B cell (primary cell): ENCODE data around the gene ZNF428. TPM values are rescaled to one million over a fixed set of nuclear protein-coding genes. Genes with fewer than 3 reads are reported as not detected.
A peak's percentile ranks its signal among the peaks of the same experiment; 100 is the strongest.

ENCODE experiments used
- ATAC-seq: fragments of 200-7000 bp; cut with Tn5 transposase; one replicate; pipeline ENCODE4 v1.10.0; 2021; ENCODE audit warnings: low read depth, mild to moderate bottlenecking, moderate number of reproducible peaks, moderate library complexity
- CTCF ChIA-PET: fragments of 350-600 bp; sonication (Branson Sonifier 250); formaldehyde crosslinking; loops from one replicate; lab custom pipeline; 2021; ENCODE audit warnings: antibody characterized with exemption, inconsistent platforms; lab: Charles Lee
- POLR2A ChIA-PET: fragments of 350-600 bp; sonication (Branson Sonifier 250); formaldehyde crosslinking; loops from one replicate; lab custom pipeline; 2021; ENCODE audit warnings: antibody characterized with exemption; lab: Charles Lee
- DNase-seq: peaks from one replicate; pipeline ENCODE4 v3.0.0; 2013
- H2AFZ ChIP-seq: 2 replicates; pipeline ENCODE4 v1.6.1; 2012; ENCODE audit warnings: mild to moderate bottlenecking, low read depth, low read length; ENCODE audit not compliant: insufficient read depth, poor library complexity, severe bottlenecking
- H3K27ac ChIP-seq, 2 donors: 1 replicate in 1 of 2; 2 replicates in 1 of 2; pipeline ENCODE4 v1.5.1; 2012 to 2013; ENCODE audit warnings: low read length in 2 of 2, mild to moderate bottlenecking in 2 of 2, moderate library complexity in 1 of 2
- H3K27me3 ChIP-seq, 4 experiments: fragments of 200-600 bp in 1 of 4; sonication (generic) in 1 of 4; replicated peaks in 1 of 4; 1 replicate in 2 of 4; 2 replicates in 2 of 4; pipeline versions ENCODE4 v1.6.1 to v1.7.0; 2013 to 2016; ENCODE audit warnings: low read length in 3 of 4, mild to moderate bottlenecking in 2 of 4, mixed read lengths in 1 of 4, moderate library complexity in 1 of 4; ENCODE audit not compliant: insufficient read depth in 4 of 4, control insufficient read depth in 3 of 4; ENCODE audit errors: control extremely low read depth in 1 of 4
- H3K36me3 ChIP-seq, 2 experiments: replicated peaks in 1 of 2; 1 replicate in 1 of 2; 2 replicates in 1 of 2; pipeline versions ENCODE4 v1.6.1 to v1.7.1; 2013; ENCODE audit warnings: low read length in 1 of 2; ENCODE audit not compliant: insufficient read depth in 2 of 2, control insufficient read depth in 1 of 2; ENCODE audit errors: control extremely low read depth in 1 of 2, extremely low read depth in 1 of 2
- H3K4me1 ChIP-seq, 2 donors: fragments of 200-600 bp in 1 of 2; sonication (generic) in 1 of 2; 1 replicate in 1 of 2; 2 replicates in 1 of 2; pipeline versions ENCODE4 v1.5.1 to v1.6.1; 2013 to 2017; ENCODE audit warnings: low read length in 2 of 2; ENCODE audit not compliant: control insufficient read depth in 2 of 2, insufficient read depth in 2 of 2
- H3K4me2 ChIP-seq: replicated peaks from 2 replicates; pipeline ENCODE3; 2012; ENCODE audit warnings: mild to moderate bottlenecking, low read depth, low read length; ENCODE audit not compliant: poor library complexity, severe bottlenecking
- H3K4me3 ChIP-seq, 5 experiments: fragments of 200-600 bp in 1 of 5; sonication (generic) in 1 of 5; 1 replicate in 3 of 5; 2 replicates in 2 of 5; pipeline versions ENCODE4 v1.5.1 to v1.7.0; 2011 to 2016; ENCODE audit warnings: low read length in 4 of 5, mild to moderate bottlenecking in 4 of 5, low read depth in 2 of 5, control low read depth in 1 of 5, moderate library complexity in 1 of 5; ENCODE audit not compliant: insufficient read depth in 1 of 5; ENCODE audit errors: control extremely low read depth in 1 of 5, extremely low read depth in 1 of 5
- H3K79me2 ChIP-seq: fragments of 200-600 bp; sonication (generic); one replicate; pipeline ENCODE4 v1.6.0; 2016; ENCODE audit warnings: low read length; ENCODE audit not compliant: control insufficient read depth, insufficient read depth
- H3K9ac ChIP-seq: fragments of 200-600 bp; sonication (generic); 2 replicates; pipeline ENCODE4 v1.6.1; 2017; ENCODE audit warnings: mild to moderate bottlenecking, low read length, moderate library complexity
- H3K9me3 ChIP-seq, 3 donors: one replicate each; pipeline versions ENCODE4 v1.6.1 to v1.7.1; 2013; ENCODE audit warnings: low read length in 2 of 3; ENCODE audit not compliant: control insufficient read depth in 2 of 3, insufficient read depth in 1 of 3; ENCODE audit errors: control extremely low read depth in 1 of 3
- H4K20me1 ChIP-seq: 2 replicates; pipeline ENCODE4 v1.6.0; 2012; ENCODE audit warnings: mild to moderate bottlenecking, low read length; ENCODE audit not compliant: insufficient read depth, control insufficient read depth, poor library complexity, severe bottlenecking
- H3K27ac Mint-ChIP-seq: one replicate; pipeline ENCODE4 v1.8.0; 2021; ENCODE audit warnings: mixed read lengths
- H3K27me3 Mint-ChIP-seq: one replicate; pipeline ENCODE4 v1.8.0; 2021; ENCODE audit warnings: mixed read lengths
- H3K4me1 Mint-ChIP-seq: one replicate; pipeline ENCODE4 v1.8.0; 2021; ENCODE audit warnings: mixed read lengths
- H3K4me3 Mint-ChIP-seq: one replicate; pipeline ENCODE4 v1.8.0; 2021; ENCODE audit warnings: mixed read lengths
- H3K9me3 Mint-ChIP-seq: one replicate; pipeline ENCODE4 v1.8.0; 2022; ENCODE audit warnings: mixed read lengths; ENCODE audit not compliant: insufficient read depth
- EZH2 ChIP-seq: IDR thresholded peaks from 2 replicates; pipeline ENCODE4 v1.6.1; 2012; ENCODE audit warnings: borderline replicate concordance, low read depth, mild to moderate bottlenecking, moderate library complexity, low read length; ENCODE audit not compliant: insufficient read depth, poor library complexity, severe bottlenecking
- WGBS: methylation state at CpG from one replicate; pipeline ENCODE4 v1.1.5; 2013; ENCODE audit warnings: missing lambda C conversion rate; ENCODE audit not compliant: insufficient coverage; 5-methylcytosine and 5-hydroxymethylcytosine counted together
- intact Hi-C: fragments of 100-400 bp; cut with micrococcal nuclease; formaldehyde crosslinking; loops from one replicate; pipeline ENCODE4 v1.10.0; 2022
- polyA plus RNA-seq: library from polyadenylated mRNA; depleted of rRNA; stranded (reverse); fragments of >200 nt; gene quantifications from 2 replicates; pipeline ENCODE4 v1.2.3, GENCODE V29; 2012
- total RNA-seq, 2 donors: library from RNA; stranded (reverse); fragments of 120-200 nt in 1 of 2; gene quantifications; 1 replicate in 1 of 2; 2 replicates in 1 of 2; pipeline versions ENCODE4 v1.2.3 to v1.2.4, GENCODE V29; 2013 to 2022
- TF ChIP-seq, protein P1 (sequence below): fragments of 200-600 bp; IDR thresholded peaks from one replicate; pipeline ENCODE4 v1.8.0; 2022; ENCODE audit warnings: antibody characterized with exemption, mild to moderate bottlenecking

Gene ZNF428
- total and polyA plus RNA-seq, 2 donors (not counting 1 experiment from before 2014, with no cell fraction given), result 16.9 to 19.7 TPM

DNA sequence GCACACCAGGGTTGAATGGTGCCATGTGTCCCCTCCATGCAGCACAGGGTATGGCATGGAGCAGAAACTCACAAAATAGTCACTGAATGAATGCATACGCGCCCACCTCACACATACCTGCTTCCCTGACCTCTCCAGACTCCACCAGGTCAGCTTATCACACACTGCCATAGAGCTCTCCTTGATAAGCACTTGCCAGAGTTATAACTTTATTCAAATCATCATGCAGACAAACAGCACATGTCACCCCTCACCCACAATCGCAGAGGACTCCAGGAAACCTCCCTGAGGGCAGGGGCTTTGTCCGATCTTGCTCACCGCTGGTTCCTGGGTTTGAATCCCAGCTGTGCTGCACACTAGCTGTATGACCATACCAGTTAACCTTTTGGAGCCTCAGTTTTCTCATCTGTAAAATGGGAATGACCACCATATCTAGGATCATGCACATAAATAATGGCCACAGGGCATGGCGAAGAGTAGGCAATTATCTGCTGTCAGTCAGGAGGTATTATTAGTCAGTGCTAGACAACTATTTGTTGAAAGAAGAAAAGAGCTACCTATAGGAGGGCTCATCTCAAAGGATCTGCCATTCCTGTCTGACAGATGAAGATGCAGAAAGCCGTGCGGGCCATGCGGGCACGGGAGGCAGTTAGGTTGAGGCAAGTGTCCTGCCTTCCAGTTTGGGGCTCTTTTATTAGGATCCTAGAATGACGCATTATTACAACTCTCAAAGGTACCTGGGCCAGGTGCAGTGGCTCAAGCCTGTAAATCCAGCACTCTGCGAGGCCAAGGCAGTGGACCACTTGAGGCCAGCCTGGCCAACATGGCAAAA lies 58.1 kb downstream of the ZNF428 start:
- Histone ChIP-seq H3K4me2 (peak overlapping the region; percentile 69), H3K4me1 (peaks cover 42 to 52% of the 10 kb centered on the region in 2 donors), H3K27ac (peak overlapping the region; percentile 92), H3K36me3 (peaks cover 3 to 12% of the 10 kb centered on the region in 2 experiments), H2AFZ (no peak overlapping the region), H3K4me3 (no peak overlapping the region), H3K9ac (no peak overlapping the region), H3K27me3 (no peaks in the 10 kb centered on the region), H3K9me3 (peaks cover 0 to 11% (median 0%) of the 10 kb centered on the region in 3 donors), H4K20me1 (no peaks in the 10 kb centered on the region), H3K79me2 (peaks cover 28% of the 10 kb centered on the region)
- over 99% methylated on average over 11 of the region's 12 CpGs for WGBS
- no peak for ATAC-seq
- peak overlapping the region; percentile 24 for H3K4me3 Mint-ChIP-seq
- peak overlapping the region; percentile 99 for H3K27ac Mint-ChIP-seq
- peaks cover 53% of the 10 kb centered on the region for H3K4me1 Mint-ChIP-seq
- DNase-seq, result no peak
- intact Hi-C loops, result no loop called here
- no peaks in the 10 kb centered on the region for H3K27me3 Mint-ChIP-seq
- CTCF ChIA-PET, result interaction anchor here (0.7 to 1.9 kb wide), 7 partner anchors 14 to 184 kb away, joined by 3 to 7 read pairs (median 4); partner anchors contain the start of genes IRGQ, PINLYP and XRCC1
- TF ChIP-seq, protein P1, sequence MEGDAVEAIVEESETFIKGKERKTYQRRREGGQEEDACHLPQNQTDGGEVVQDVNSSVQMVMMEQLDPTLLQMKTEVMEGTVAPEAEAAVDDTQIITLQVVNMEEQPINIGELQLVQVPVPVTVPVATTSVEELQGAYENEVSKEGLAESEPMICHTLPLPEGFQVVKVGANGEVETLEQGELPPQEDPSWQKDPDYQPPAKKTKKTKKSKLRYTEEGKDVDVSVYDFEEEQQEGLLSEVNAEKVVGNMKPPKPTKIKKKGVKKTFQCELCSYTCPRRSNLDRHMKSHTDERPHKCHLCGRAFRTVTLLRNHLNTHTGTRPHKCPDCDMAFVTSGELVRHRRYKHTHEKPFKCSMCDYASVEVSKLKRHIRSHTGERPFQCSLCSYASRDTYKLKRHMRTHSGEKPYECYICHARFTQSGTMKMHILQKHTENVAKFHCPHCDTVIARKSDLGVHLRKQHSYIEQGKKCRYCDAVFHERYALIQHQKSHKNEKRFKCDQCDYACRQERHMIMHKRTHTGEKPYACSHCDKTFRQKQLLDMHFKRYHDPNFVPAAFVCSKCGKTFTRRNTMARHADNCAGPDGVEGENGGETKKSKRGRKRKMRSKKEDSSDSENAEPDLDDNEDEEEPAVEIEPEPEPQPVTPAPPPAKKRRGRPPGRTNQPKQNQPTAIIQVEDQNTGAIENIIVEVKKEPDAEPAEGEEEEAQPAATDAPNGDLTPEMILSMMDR, result no peak
- TF ChIP-seq EZH2, result no peak
- POLR2A ChIA-PET, result interaction anchor here (0.7 to 1.1 kb wide), 3 partner anchors 25 to 68 kb away, joined by 3 to 6 read pairs (median 4); partner anchors contain the start of genes IRGQ and ZNF576
- no peaks in the 10 kb centered on the region for H3K9me3 Mint-ChIP-seq
